Gastroesophageal sphincter (tissue), 4 donors: ENCODE results near the gene RTL10. TPM values are rescaled to one million over a fixed set of nuclear protein-coding genes. Genes with fewer than 3 reads are reported as not detected.

ENCODE experiments used
- ATAC-seq: fragments of 150-250 bp; one replicate; pipeline ENCODE4 v1.9.1; 2016; ENCODE audit warnings: mild to moderate bottlenecking, moderate library complexity
- H3K27ac ChIP-seq, 4 donors: fragments of 200-600 bp; sonication (generic) in 3 of 4; 1 replicate in 3 of 4; 2 replicates in 1 of 4; pipeline ENCODE4 v1.5.1; 2016 to 2019
- H3K27me3 ChIP-seq: fragments of 200-600 bp; sonication (generic); one replicate; pipeline ENCODE4 v1.5.1; 2019
- H3K36me3 ChIP-seq, 2 donors: fragments of 200-600 bp; sonication (generic); one replicate each; pipeline ENCODE4 v1.5.1; 2019; ENCODE audit warnings: control low read depth in 1 of 2
- H3K4me1 ChIP-seq, 3 donors: fragments of 200-600 bp; sonication (generic); 1 replicate in 2 of 3; 2 replicates in 1 of 3; pipeline ENCODE4 v1.5.1; 2016 to 2019; ENCODE audit warnings: control low read depth in 2 of 3
- H3K4me3 ChIP-seq, 2 donors: fragments of 200-600 bp; sonication (generic); one replicate each; pipeline ENCODE4 v1.5.1; 2019; ENCODE audit warnings: mild to moderate bottlenecking in 1 of 2, moderate library complexity in 1 of 2
- H3K9me3 ChIP-seq, 3 donors: fragments of 200-600 bp; sonication (generic); one replicate each; pipeline ENCODE4 v1.5.1; 2017 to 2019; ENCODE audit warnings: control low read depth in 2 of 3
- EP300 ChIP-seq: sonication (generic); formaldehyde crosslinking; IDR thresholded peaks from one replicate; pipeline ENCODE4 v1.6.1; 2017; ENCODE audit warnings: antibody characterized with exemption, mild to moderate bottlenecking
- POLR2A ChIP-seq, 2 donors: fragments of 450-650 bp; IDR thresholded peaks; one replicate each; pipeline ENCODE4 v1.6.1; 2017; ENCODE audit warnings: antibody characterized with exemption in 2 of 2, mild to moderate bottlenecking in 2 of 2, moderate library complexity in 1 of 2
- POLR2AphosphoS5 ChIP-seq: sonication (generic); formaldehyde crosslinking; IDR thresholded peaks from one replicate; pipeline ENCODE4 v1.6.1; 2017; ENCODE audit warnings: antibody characterized with exemption
- WGBS, 2 donors: methylation state at CpG; one replicate each; pipeline ENCODE4 v1.1.5; 2018; ENCODE audit warnings: low coverage in 1 of 2; 5-methylcytosine and 5-hydroxymethylcytosine counted together
- total RNA-seq, 4 donors: library from RNA; depleted of rRNA; stranded (reverse); fragments of >200 nt; gene quantifications; one replicate each; pipeline ENCODE4 v1.1.0, GENCODE V29; 2016
- TF ChIP-seq, protein P1 (sequence below), 4 experiments: fragments of 200-600 bp in 2 of 4; fragments of 450-650 bp in 2 of 4; sonication (generic) in 1 of 4; IDR thresholded peaks; one replicate each; pipeline ENCODE4 v1.5.1; 2017 to 2019; ENCODE audit warnings: antibody characterized with exemption in 4 of 4, mild to moderate bottlenecking in 2 of 4, moderate library complexity in 2 of 4

RTL10 gene
- total RNA-seq, 4 donors from 2014 or later, result 6.6 to 15.9 (median 10.4) TPM

DNA sequence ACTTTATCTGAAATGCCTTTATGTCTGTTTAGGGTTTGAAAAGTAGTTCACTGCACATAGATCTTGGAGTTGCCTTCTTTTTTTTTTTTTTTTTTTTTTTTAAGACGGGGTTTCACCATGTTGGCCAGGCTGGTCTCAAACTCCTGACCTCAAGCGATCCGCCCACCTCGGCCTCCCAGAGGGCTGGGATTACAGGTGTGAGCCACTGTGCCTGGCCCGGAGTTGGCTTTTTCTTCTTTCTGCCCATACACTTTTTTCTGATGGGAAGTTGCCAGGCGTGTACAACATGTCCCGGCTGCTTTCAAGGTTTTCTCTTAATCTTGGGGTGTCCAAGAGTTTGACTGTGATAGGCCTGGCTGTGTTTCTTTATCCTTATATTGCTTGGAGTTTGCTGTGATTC is 12.9 kb upstream of the RTL10 start:
- TF ChIP-seq, protein P1, sequence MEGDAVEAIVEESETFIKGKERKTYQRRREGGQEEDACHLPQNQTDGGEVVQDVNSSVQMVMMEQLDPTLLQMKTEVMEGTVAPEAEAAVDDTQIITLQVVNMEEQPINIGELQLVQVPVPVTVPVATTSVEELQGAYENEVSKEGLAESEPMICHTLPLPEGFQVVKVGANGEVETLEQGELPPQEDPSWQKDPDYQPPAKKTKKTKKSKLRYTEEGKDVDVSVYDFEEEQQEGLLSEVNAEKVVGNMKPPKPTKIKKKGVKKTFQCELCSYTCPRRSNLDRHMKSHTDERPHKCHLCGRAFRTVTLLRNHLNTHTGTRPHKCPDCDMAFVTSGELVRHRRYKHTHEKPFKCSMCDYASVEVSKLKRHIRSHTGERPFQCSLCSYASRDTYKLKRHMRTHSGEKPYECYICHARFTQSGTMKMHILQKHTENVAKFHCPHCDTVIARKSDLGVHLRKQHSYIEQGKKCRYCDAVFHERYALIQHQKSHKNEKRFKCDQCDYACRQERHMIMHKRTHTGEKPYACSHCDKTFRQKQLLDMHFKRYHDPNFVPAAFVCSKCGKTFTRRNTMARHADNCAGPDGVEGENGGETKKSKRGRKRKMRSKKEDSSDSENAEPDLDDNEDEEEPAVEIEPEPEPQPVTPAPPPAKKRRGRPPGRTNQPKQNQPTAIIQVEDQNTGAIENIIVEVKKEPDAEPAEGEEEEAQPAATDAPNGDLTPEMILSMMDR (IDR thresholded peaks at IDR 0.05), result no peak
- TF ChIP-seq POLR2AphosphoS5 (no peak), POLR2A (IDR thresholded peaks at IDR 0.05) (no peak), EP300 (no peak)
- Histone ChIP-seq H3K27me3 (no peaks in the 10 kb centered on the region), H3K9me3 (no peaks in the 10 kb centered on the region), H3K4me1 (no peaks in the 10 kb centered on the region), H3K36me3 (no peaks in the 10 kb centered on the region), H3K4me3 (no peak overlapping the region), H3K27ac (no peak overlapping the region)
- ATAC-seq, result no peak
- 83 to 84% methylated on average over 1 to 3 of the region's 7 CpGs for WGBS, 2 donors

DNA sequence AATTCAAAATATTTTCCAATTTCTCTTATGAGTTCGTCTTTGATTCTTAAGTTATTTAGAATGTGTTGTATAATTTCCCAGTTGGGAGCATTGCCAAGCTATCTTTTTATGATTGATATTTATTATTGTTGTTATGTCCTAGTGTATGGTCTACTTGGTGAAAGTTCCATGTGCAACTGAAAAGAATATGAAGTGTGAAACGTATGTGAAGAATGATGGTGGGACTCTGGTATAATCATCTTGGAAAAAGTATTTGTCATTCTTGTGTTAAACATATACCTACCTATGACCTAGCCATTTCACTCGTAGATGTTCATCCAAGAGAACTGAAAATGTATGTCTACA is 12.0 kb upstream of the RTL10 start:
- 90 to 92% methylated on average over 2 to 3 of the region's 3 CpGs for WGBS, 2 donors
- no peaks in the 10 kb centered on the region for H3K9me3 ChIP-seq
- TF ChIP-seq, protein P1 (IDR thresholded peaks at IDR 0.05), result no peak
- TF ChIP-seq POLR2A (IDR thresholded peaks at IDR 0.05) (no peak), EP300 (no peak)
- H3K4me1 ChIP-seq, result no peaks in the 10 kb centered on the region
- H3K4me3 ChIP-seq, result no peak overlapping the region
- no peak for ATAC-seq
- H3K27me3 ChIP-seq, result no peaks in the 10 kb centered on the region
- no peak overlapping the region for H3K27ac ChIP-seq
- no peaks in the 10 kb centered on the region for H3K36me3 ChIP-seq

DNA sequence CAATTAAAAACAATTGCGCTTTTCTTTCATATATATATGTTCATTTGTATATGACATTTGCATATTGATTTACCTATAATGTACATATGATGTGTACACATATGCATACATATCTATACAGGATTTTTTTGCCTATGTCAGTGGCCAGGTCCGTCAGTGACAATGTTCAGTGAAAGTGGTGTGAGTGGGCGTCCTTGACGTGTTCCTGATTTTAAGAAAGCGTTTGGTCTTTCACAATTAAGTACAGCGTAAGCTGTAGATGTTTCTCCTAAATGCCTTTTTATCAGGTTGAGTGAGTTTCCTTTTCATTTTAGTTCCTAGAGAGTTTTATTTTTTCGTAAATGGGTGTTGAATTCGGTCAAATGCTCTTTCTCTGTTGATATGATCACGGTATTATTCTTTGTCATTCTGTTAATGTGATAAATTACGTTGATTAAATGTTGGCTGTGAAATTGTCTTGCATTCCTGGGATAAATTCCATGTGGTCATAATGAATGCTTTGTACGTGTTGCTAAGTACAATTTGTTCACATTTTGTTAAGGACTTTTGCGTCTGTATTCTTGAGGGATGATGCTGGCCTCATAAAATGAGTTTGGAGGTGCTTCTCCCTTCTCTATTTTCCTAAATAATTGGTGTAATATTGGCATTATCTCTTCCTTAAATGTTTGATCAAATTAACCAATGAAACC is 10.6 kb upstream of the RTL10 start:
- H3K4me3 ChIP-seq, result no peak overlapping the region
- no peaks in the 10 kb centered on the region for H3K36me3 ChIP-seq
- H3K4me1 ChIP-seq, result no peaks in the 10 kb centered on the region
- TF ChIP-seq POLR2A (IDR thresholded peaks at IDR 0.05) (no peak), POLR2AphosphoS5 (no peak), EP300 (no peak)
- TF ChIP-seq, protein P1 (IDR thresholded peaks at IDR 0.05), result no peak
- ATAC-seq, result no peak
- no peaks in the 10 kb centered on the region for H3K9me3 ChIP-seq
- no peak overlapping the region for H3K27ac ChIP-seq
- 80 to 83% methylated on average over 12 of the region's 12 CpGs for WGBS, 2 donors
- no peaks in the 10 kb centered on the region for H3K27me3 ChIP-seq

DNA sequence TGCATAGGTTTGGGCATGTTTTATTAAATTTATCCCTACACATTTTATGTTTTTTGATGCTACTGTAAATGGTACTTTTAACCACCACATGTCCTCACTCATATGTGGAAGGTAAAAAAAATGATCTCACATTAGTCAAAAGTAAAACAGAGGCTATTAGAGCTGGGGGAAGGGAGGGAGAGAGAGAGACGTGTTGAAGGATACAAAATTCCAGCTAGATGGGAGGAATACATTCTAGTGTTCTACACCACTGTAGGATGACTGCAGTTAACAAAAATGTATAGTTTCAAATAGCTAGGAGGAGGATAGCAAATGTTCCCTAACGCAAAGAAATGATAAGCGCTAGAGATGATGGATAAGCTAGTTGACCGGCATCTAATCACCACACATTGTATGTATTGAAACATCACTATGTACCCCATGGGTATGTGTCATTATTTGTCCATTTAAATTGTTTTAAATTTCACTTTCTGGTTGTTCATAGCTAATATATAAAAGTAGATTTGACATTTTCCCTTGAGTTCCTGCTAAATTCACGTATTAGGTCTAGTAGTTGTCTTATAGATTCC is 9.9 kb upstream of the RTL10 start:
- H3K9me3 ChIP-seq, result no peaks in the 10 kb centered on the region
- H3K4me1 ChIP-seq, result no peaks in the 10 kb centered on the region
- H3K27ac ChIP-seq, result no peak overlapping the region
- H3K36me3 ChIP-seq, result no peaks in the 10 kb centered on the region
- ATAC-seq, result no peak
- H3K27me3 ChIP-seq, result no peaks in the 10 kb centered on the region
- 84 to 86% methylated on average over 5 of the region's 5 CpGs for WGBS, 2 donors
- H3K4me3 ChIP-seq, result no peak overlapping the region
- TF ChIP-seq EP300 (no peak), POLR2A (IDR thresholded peaks at IDR 0.05) (no peak), POLR2AphosphoS5 (no peak)
- TF ChIP-seq, protein P1 (IDR thresholded peaks at IDR 0.05), result no peak

DNA sequence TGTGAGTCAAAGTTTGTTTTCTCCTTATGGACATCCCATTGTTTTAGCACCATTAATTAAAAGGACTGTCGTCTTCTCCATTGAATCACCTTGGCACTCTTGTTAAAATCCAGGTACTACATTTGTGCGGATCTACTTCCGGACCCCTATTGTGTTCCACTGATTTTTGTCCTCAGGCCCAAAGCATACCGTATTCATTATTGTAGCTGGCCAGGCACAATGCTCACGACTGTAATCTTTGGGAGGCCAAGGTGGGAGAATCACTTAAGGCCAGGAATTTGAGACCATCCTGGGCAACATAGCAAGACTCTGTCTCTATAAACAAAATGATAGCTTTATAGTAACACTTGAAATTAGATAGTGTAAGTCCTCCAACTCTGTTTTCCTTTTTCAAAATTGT is 8.9 kb upstream of the RTL10 start:
- Histone ChIP-seq H3K27ac (no peak overlapping the region), H3K36me3 (no peaks in the 10 kb centered on the region), H3K27me3 (no peaks in the 10 kb centered on the region), H3K4me3 (no peak overlapping the region), H3K9me3 (no peaks in the 10 kb centered on the region), H3K4me1 (no peaks in the 10 kb centered on the region)
- no peak for ATAC-seq
- WGBS, 2 donors, result 67 to 90% methylated on average over 1 to 2 of the region's 5 CpGs
- TF ChIP-seq EP300 (no peak), POLR2A (IDR thresholded peaks at IDR 0.05) (no peak), POLR2AphosphoS5 (no peak)
- TF ChIP-seq, protein P1 (IDR thresholded peaks at IDR 0.05), result no peak
